Measurements from ENCODE around the gene FAM107A. TPM values are rescaled to one million over a fixed set of nuclear protein-coding genes. Genes with fewer than 3 reads are reported as not detected.

Gene FAM107A
- 2.9 and 9.3 TPM in 2 replicates for total RNA-seq

- peak; percentile 93 for DNase-seq
Measured at GRCh38 chr3:58577269-58577821, at the start of gene FAM107A. Gene FAM107A, minus strand, starts transcription at chr3:58577391. Its CDS starts 7,531 bp downstream, at chr3:58569860.

- DNase-seq, result no peak
Measured at GRCh38 chr3:58625196-58625824, 48.1 kb upstream of the FAM107A start.

GRCh38 chr3:58624550-58624949 lies 47.4 kb upstream of the FAM107A start:
- DNase-seq, result no peak

GRCh38 chr3:58623961-58624360 lies 46.8 kb upstream of the FAM107A start:
- DNase-seq, result no peak

GRCh38 chr3:58623478-58623877 lies 46.3 kb upstream of the FAM107A start:
- DNase-seq, result no peak

GRCh38 chr3:58622892-58623291 lies 45.7 kb upstream of the FAM107A start:
- DNase-seq, result no peak

GRCh38 chr3:58622436-58622835 lies 45.2 kb upstream of the FAM107A start:
- no peak for DNase-seq

- DNase-seq, result no peak
Measured at GRCh38 chr3:58621086-58621830, 44.1 kb upstream of the FAM107A start.

GRCh38 chr3:58620421-58620820 lies 43.2 kb upstream of the FAM107A start:
- no peak for DNase-seq

GRCh38 chr3:58617338-58617761 lies 40.2 kb upstream of the FAM107A start:
- DNase-seq, result no peak

GRCh38 chr3:58613236-58614132 lies 36.3 kb upstream of the FAM107A start:
- DNase-seq, result no peak

GRCh38 chr3:58612830-58613229 lies 35.6 kb upstream of the FAM107A start:
- DNase-seq, result peak; percentile 8

GRCh38 chr3:58609990-58610389 lies 32.8 kb upstream of the FAM107A start:
- no peak for DNase-seq

GRCh38 chr3:58608648-58609047 lies 31.5 kb upstream of the FAM107A start:
- no peak for DNase-seq

- DNase-seq, result no peak
Measured at GRCh38 chr3:58607816-58608215, 30.6 kb upstream of the FAM107A start.

GRCh38 chr3:58606693-58607092 lies 29.5 kb upstream of the FAM107A start:
- no peak for DNase-seq

GRCh38 chr3:58604031-58604430 lies 26.8 kb upstream of the FAM107A start:
- no peak for DNase-seq

GRCh38 chr3:58603606-58604005 lies 26.4 kb upstream of the FAM107A start:
- no peak for DNase-seq

- DNase-seq, result no peak
Measured at GRCh38 chr3:58597770-58598310, 20.6 kb upstream of the FAM107A start.

GRCh38 chr3:58596834-58597518 lies 19.8 kb upstream of the FAM107A start:
- DNase-seq, result no peak

- no peak for DNase-seq
Measured at GRCh38 chr3:58594117-58594516, 16.9 kb upstream of the FAM107A start.

Data from dermis blood vessel endothelial cell (primary cell).